Measurements from ENCODE around the gene SLC38A6. TPM values are rescaled to one million over a fixed set of nuclear protein-coding genes. Genes with fewer than 3 reads are reported as not detected.

Gene SLC38A6
- total and polyA plus RNA-seq, 2 of the 13 experiments (the other 11 are each of a cell fraction or from before 2014, with no cell fraction given) = 6.9 to 22.1 TPM

- TF ChIP-seq SNAPC4 (CRISPR knock-in tag; IDR thresholded peaks at IDR 0.05) = no peak
- TF ChIP-seq ZNF597 (CRISPR knock-in tag; IDR thresholded peaks at IDR 0.05) = no peak
- TF ChIP-seq THAP7 (CRISPR knock-in tag; IDR thresholded peaks at IDR 0.05) = peak; percentile 68; the same call in 1 of the 2 replicates
- no peak; the same call in 1 of the 2 replicates for TF ChIP-seq ZNF709 (CRISPR knock-in tag; IDR thresholded peaks at IDR 0.05)
- TF ChIP-seq TFAP4 (IDR thresholded peaks at IDR 0.05; ENCODE audit: borderline replicate concordance, low read depth) = peak; percentile 86; the same call in 1 of the 2 replicates
- TF ChIP-seq ATF7 (IDR thresholded peaks at IDR 0.05) = peak; percentile 98
- TF ChIP-seq ATF7 (CRISPR knock-in tag; IDR thresholded peaks at IDR 0.05) = peak; percentile 88
- TF ChIP-seq IKZF4 (CRISPR knock-in tag; IDR thresholded peaks at IDR 0.05; ENCODE audit: borderline replicate concordance, low read depth, not compliant biosample characterization) = no peak
- peak; percentile 72; the same call in 1 of the 2 replicates for TF ChIP-seq ZNF343 (CRISPR knock-in tag; IDR thresholded peaks at IDR 0.05)
- TF ChIP-seq ZNF737 (CRISPR knock-in tag; IDR thresholded peaks at IDR 0.05; ENCODE audit: borderline replicate concordance) = no peak
- peak; percentile 19 to 76 for TF ChIP-seq REST (IDR thresholded peaks at IDR 0.05; ENCODE audit: borderline replicate concordance in 1 of 2, low read depth in 1 of 2, low read length in 2 of 2)
- no peak for TF ChIP-seq BRF2 (CRISPR knock-in tag; IDR thresholded peaks at IDR 0.05)
- no peak for TF ChIP-seq THAP8 (CRISPR knock-in tag; IDR thresholded peaks at IDR 0.05; ENCODE audit: borderline replicate concordance)
Measured at GRCh38 chr14:60980811-60981632, at the start of gene SLC38A6, which contains the start of gene TRMT5 (continued).

Data from HepG2 (cell line).